MM.1S (cell line): Measurements from ENCODE around the gene LRWD1.
A peak's percentile ranks its signal among the peaks of the same experiment; 100 is the strongest.
"Not testable (repeated sequence)": the region's sequence is repeated elsewhere in the genome, so short reads cannot be mapped to it uniquely, and the experiment has no call there.

ENCODE experiments used
- EZH2phosphoT487 ChIP-seq: fragments of 300-600 bp; sonication (generic); IDR thresholded peaks from 2 replicates; pipeline ENCODE4 v1.6.1; 2018; ENCODE audit warnings: antibody characterized with exemption, low read length
- TF ChIP-seq, protein P1 (sequence below): fragments of 300-600 bp; sonication (generic); IDR thresholded peaks from 2 replicates; pipeline ENCODE4 v1.5.1; 2016; ENCODE audit warnings: antibody characterized with exemption, low read length, mixed read lengths

DNA sequence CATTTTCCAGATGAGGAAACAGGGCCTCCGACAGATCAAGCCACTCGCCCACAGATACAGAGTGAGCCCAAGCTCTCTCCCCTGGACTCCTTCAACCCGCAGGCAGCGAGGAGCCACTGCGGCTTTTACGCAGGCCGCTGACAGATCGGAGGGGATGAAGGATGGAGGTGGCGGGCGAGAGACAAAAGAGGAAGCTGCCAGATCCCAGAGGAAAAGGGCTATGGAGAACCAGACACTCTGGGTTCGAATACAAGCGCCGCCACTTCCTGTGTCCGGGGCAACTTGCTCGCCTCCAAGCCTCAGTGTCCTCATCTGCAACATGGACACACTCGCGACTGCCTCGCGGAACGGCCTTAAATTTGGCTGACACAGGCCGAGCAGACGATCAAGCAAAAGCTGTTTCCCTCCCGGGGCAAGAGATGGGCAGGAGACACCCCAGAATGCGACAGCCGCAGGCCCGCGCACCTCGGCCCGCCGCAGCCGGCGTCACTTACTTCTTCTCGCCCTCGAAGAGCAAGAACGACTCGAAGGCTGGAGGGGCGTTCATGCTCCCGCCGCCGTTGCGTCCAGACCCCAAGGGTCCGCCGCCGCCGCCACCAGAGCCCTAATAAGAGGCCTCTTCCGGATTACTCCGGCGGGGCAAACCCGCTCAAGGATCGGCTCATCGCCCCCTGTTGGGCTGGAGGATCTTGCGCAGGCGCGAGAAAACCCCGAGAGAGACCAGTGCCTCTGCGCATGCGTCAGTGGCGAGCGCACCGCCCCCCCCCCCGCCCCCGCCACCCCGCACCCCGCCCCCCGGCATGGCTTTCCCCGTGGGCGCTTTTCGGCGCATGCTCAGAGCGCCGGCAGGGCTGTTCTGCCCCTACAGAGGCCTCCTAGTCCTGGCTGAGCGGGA lies 13.8 kb downstream of the LRWD1 start, which contains the start of gene POLR2J:
- TF ChIP-seq EZH2phosphoT487, result not testable (repeated sequence)
- TF ChIP-seq, protein P1, sequence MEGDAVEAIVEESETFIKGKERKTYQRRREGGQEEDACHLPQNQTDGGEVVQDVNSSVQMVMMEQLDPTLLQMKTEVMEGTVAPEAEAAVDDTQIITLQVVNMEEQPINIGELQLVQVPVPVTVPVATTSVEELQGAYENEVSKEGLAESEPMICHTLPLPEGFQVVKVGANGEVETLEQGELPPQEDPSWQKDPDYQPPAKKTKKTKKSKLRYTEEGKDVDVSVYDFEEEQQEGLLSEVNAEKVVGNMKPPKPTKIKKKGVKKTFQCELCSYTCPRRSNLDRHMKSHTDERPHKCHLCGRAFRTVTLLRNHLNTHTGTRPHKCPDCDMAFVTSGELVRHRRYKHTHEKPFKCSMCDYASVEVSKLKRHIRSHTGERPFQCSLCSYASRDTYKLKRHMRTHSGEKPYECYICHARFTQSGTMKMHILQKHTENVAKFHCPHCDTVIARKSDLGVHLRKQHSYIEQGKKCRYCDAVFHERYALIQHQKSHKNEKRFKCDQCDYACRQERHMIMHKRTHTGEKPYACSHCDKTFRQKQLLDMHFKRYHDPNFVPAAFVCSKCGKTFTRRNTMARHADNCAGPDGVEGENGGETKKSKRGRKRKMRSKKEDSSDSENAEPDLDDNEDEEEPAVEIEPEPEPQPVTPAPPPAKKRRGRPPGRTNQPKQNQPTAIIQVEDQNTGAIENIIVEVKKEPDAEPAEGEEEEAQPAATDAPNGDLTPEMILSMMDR, result peak; percentile 7; the same call in 1 of the 2 replicates
